ACC112 (cell line): ENCODE measurements around the gene KDM7A.

Experiments used
- H2AFZ ChIP-seq: fragments of 200-600 bp; sonication (generic); one replicate; pipeline ENCODE4 v1.6.0; 2017; ENCODE audit warnings: antibody characterized with exemption, low read length; ENCODE audit not compliant: unreplicated experiment
- H3K27ac ChIP-seq: fragments of 200-600 bp; sonication (generic); 2 replicates; pipeline ENCODE4 v1.5.1; 2014; ENCODE audit warnings: low read depth, mild to moderate bottlenecking, antibody characterized with exemption, low read length, moderate library complexity
- H3K27me3 ChIP-seq: fragments of 200-600 bp; sonication (generic); 2 replicates; pipeline ENCODE4 v1.6.1; 2014; ENCODE audit warnings: mild to moderate bottlenecking, antibody characterized with exemption, low read length, moderate library complexity, mixed read lengths; ENCODE audit not compliant: insufficient read depth
- H3K36me3 ChIP-seq: fragments of 200-600 bp; sonication (generic); 2 replicates; pipeline ENCODE4 v1.6.1; 2016; ENCODE audit warnings: mild to moderate bottlenecking, antibody characterized with exemption, low read length, moderate library complexity, mixed read lengths; ENCODE audit not compliant: insufficient read depth
- H3K4me1 ChIP-seq: fragments of 200-600 bp; sonication (generic); one replicate; pipeline ENCODE4 v1.6.1; 2016; ENCODE audit warnings: low read length, mixed read lengths; ENCODE audit not compliant: insufficient read depth, unreplicated experiment, control insufficient read depth
- H3K4me3 ChIP-seq: fragments of 200-600 bp; sonication (generic); 2 replicates; pipeline ENCODE4 v1.5.1; 2014; ENCODE audit warnings: mild to moderate bottlenecking, low read depth, low read length
- H3K79me2 ChIP-seq: fragments of 200-600 bp; sonication (generic); one replicate; pipeline ENCODE4 v1.6.0; 2016; ENCODE audit warnings: low read length; ENCODE audit not compliant: control insufficient read depth, unreplicated experiment, insufficient read depth

Gene KDM7A

GRCh38 chr7:140084142-140084655 lies 92.6 kb downstream of the KDM7A start:
- Histone ChIP-seq H3K27ac (no peak overlapping the region), H3K4me1 (no peaks in the 10 kb centered on the region), H3K79me2 (no peaks in the 10 kb centered on the region), H3K36me3 (no peaks in the 10 kb centered on the region), H2AFZ (no peak overlapping the region), H3K27me3 (peaks cover 16% of the 10 kb centered on the region), H3K4me3 (no peak overlapping the region)

- Histone ChIP-seq H2AFZ (no peak overlapping the region), H3K27me3 (peaks cover 16% of the 10 kb centered on the region), H3K27ac (no peak overlapping the region), H3K79me2 (no peaks in the 10 kb centered on the region), H3K4me1 (no peaks in the 10 kb centered on the region), H3K36me3 (no peaks in the 10 kb centered on the region), H3K4me3 (no peak overlapping the region)
Measured at GRCh38 chr7:140082770-140083169, 94.0 kb downstream of the KDM7A start.

- Histone ChIP-seq H3K27me3 (peaks cover 16% of the 10 kb centered on the region), H3K79me2 (no peaks in the 10 kb centered on the region), H2AFZ (no peak overlapping the region), H3K4me1 (no peaks in the 10 kb centered on the region), H3K27ac (no peak overlapping the region), H3K4me3 (no peak overlapping the region), H3K36me3 (no peaks in the 10 kb centered on the region)
Measured at GRCh38 chr7:140081774-140082425, 94.9 kb downstream of the KDM7A start.

GRCh38 chr7:140080919-140081318 lies 95.9 kb downstream of the KDM7A start:
- no peaks in the 10 kb centered on the region for H3K79me2 ChIP-seq
- H3K27me3 ChIP-seq = peaks cover 16% of the 10 kb centered on the region
- H3K4me3 ChIP-seq = no peak overlapping the region
- H3K4me1 ChIP-seq = no peaks in the 10 kb centered on the region
- H2AFZ ChIP-seq = no peak overlapping the region
- no peaks in the 10 kb centered on the region for H3K36me3 ChIP-seq
- H3K27ac ChIP-seq = no peak overlapping the region

- no peak overlapping the region for H3K27ac ChIP-seq
- H3K4me3 ChIP-seq = no peak overlapping the region
- no peaks in the 10 kb centered on the region for H3K79me2 ChIP-seq
- no peaks in the 10 kb centered on the region for H3K36me3 ChIP-seq
- H3K27me3 ChIP-seq = peaks cover 16% of the 10 kb centered on the region
- no peaks in the 10 kb centered on the region for H3K4me1 ChIP-seq
- no peak overlapping the region for H2AFZ ChIP-seq
Measured at GRCh38 chr7:140079121-140079536, 97.7 kb downstream of the KDM7A start.

GRCh38 chr7:140078392-140078791 lies 98.4 kb downstream of the KDM7A start:
- H3K4me3 ChIP-seq = no peak overlapping the region
- no peaks in the 10 kb centered on the region for H3K79me2 ChIP-seq
- no peak overlapping the region for H3K27ac ChIP-seq
- no peak overlapping the region for H2AFZ ChIP-seq
- H3K27me3 ChIP-seq = peaks cover 16% of the 10 kb centered on the region
- no peaks in the 10 kb centered on the region for H3K4me1 ChIP-seq
- no peaks in the 10 kb centered on the region for H3K36me3 ChIP-seq

- Histone ChIP-seq H3K36me3 (no peaks in the 10 kb centered on the region), H2AFZ (no peak overlapping the region), H3K79me2 (no peaks in the 10 kb centered on the region), H3K4me1 (no peaks in the 10 kb centered on the region), H3K27ac (no peak overlapping the region), H3K4me3 (no peak overlapping the region), H3K27me3 (peaks cover 5% of the 10 kb centered on the region)
Measured at GRCh38 chr7:140074780-140075179, 102.0 kb downstream of the KDM7A start.

- no peak overlapping the region for H3K27ac ChIP-seq
- no peak overlapping the region for H3K4me3 ChIP-seq
Measured at GRCh38 chr7:140070546-140070945, 106.2 kb downstream of the KDM7A start.

GRCh38 chr7:140069298-140069949 lies 107.4 kb downstream of the KDM7A start:
- no peak overlapping the region for H2AFZ ChIP-seq
- H3K79me2 ChIP-seq = no peaks in the 10 kb centered on the region
- no peaks in the 10 kb centered on the region for H3K4me1 ChIP-seq
- no peak overlapping the region for H3K4me3 ChIP-seq
- H3K27ac ChIP-seq = no peak overlapping the region
- H3K36me3 ChIP-seq = peaks cover 5% of the 10 kb centered on the region; the same call in 1 of the 2 replicates
- H3K27me3 ChIP-seq = no peaks in the 10 kb centered on the region

More at GRCh38 chr7:140070546-140070945, 106.2 kb downstream of the KDM7A start:
- H3K27me3 ChIP-seq = no peaks in the 10 kb centered on the region
- no peaks in the 10 kb centered on the region for H3K79me2 ChIP-seq
- H3K4me1 ChIP-seq = no peaks in the 10 kb centered on the region
- no peak overlapping the region for H2AFZ ChIP-seq
- peaks cover 5% of the 10 kb centered on the region; the same call in 1 of the 2 replicates for H3K36me3 ChIP-seq

- H2AFZ ChIP-seq = no peak overlapping the region
Measured at GRCh38 chr7:140068033-140068432, 108.8 kb downstream of the KDM7A start.

GRCh38 chr7:140067052-140067451 lies 109.7 kb downstream of the KDM7A start:
- H2AFZ ChIP-seq = no peak overlapping the region
- H3K4me3 ChIP-seq = no peak overlapping the region
- no peaks in the 10 kb centered on the region for H3K27me3 ChIP-seq
- peaks cover 15% of the 10 kb centered on the region for H3K79me2 ChIP-seq
- H3K27ac ChIP-seq = no peak overlapping the region
- no peaks in the 10 kb centered on the region for H3K4me1 ChIP-seq
- H3K36me3 ChIP-seq = peaks cover 5% of the 10 kb centered on the region; the same call in 1 of the 2 replicates

More at GRCh38 chr7:140068033-140068432, 108.8 kb downstream of the KDM7A start:
- H3K79me2 ChIP-seq = peaks cover 7% of the 10 kb centered on the region
- peaks cover 5% of the 10 kb centered on the region; the same call in 1 of the 2 replicates for H3K36me3 ChIP-seq
- no peak overlapping the region for H3K27ac ChIP-seq
- no peaks in the 10 kb centered on the region for H3K27me3 ChIP-seq
- no peaks in the 10 kb centered on the region for H3K4me1 ChIP-seq
- H3K4me3 ChIP-seq = no peak overlapping the region
